Osteoblast (primary cell): Measurements from ENCODE around the gene RHBDD3. TPM values are rescaled to one million over a fixed set of nuclear protein-coding genes. Genes with fewer than 3 reads are reported as not detected.

Experiments
- DNase-seq: peaks from one replicate; pipeline ENCODE4 v3.0.0; 2011; ENCODE audit warnings: low spot score, mixed read lengths; ENCODE audit not compliant: insufficient read length; ENCODE audit errors: missing footprints
- H2AFZ ChIP-seq: 2 replicates; pipeline ENCODE4 v1.6.0; 2011; ENCODE audit warnings: mild to moderate bottlenecking, low read length
- H3K27ac ChIP-seq: 2 replicates; pipeline ENCODE4 v1.5.1; 2011; ENCODE audit warnings: mild to moderate bottlenecking, low read depth, low read length, moderate library complexity
- H3K27me3 ChIP-seq: 2 replicates; pipeline ENCODE4 v1.6.0; 2012; ENCODE audit warnings: mild to moderate bottlenecking, control low read depth, inconsistent platforms, low read length, moderate library complexity; ENCODE audit not compliant: insufficient read depth
- H3K36me3 ChIP-seq: 2 replicates; pipeline ENCODE4 v1.5.1; 2011; ENCODE audit warnings: mild to moderate bottlenecking, low read length, control low read depth, moderate library complexity; ENCODE audit not compliant: insufficient read depth
- H3K4me1 ChIP-seq: 2 replicates; pipeline ENCODE4 v1.5.1; 2011; ENCODE audit warnings: mild to moderate bottlenecking, low read length, control low read depth, moderate library complexity; ENCODE audit not compliant: insufficient read depth
- H3K4me2 ChIP-seq: 2 replicates; pipeline ENCODE4 v1.6.0; 2011; ENCODE audit warnings: mild to moderate bottlenecking, low read length; ENCODE audit not compliant: insufficient read depth
- H3K4me3 ChIP-seq: fragments of 200-600 bp; sonication (generic); 3 replicates; pipeline ENCODE4 v1.5.1; 2012; ENCODE audit warnings: mild to moderate bottlenecking, low read length, inconsistent platforms; ENCODE audit not compliant: insufficient read depth
- H3K79me2 ChIP-seq: 2 replicates; pipeline ENCODE4 v1.6.0; 2012; ENCODE audit warnings: mild to moderate bottlenecking, low read length, control low read depth, inconsistent platforms; ENCODE audit not compliant: insufficient read depth
- H3K9me3 ChIP-seq: 2 replicates; pipeline ENCODE4 v1.5.1; 2011; ENCODE audit warnings: low read depth, low read length, control low read depth
- H4K20me1 ChIP-seq: 2 replicates; pipeline ENCODE4 v1.6.0; 2012; ENCODE audit warnings: mild to moderate bottlenecking, low read length, control low read depth; ENCODE audit not compliant: insufficient read depth
- CTCF ChIP-seq: IDR thresholded peaks from 2 replicates; pipeline ENCODE4 v1.5.1; 2011; ENCODE audit warnings: mild to moderate bottlenecking, low read depth, low read length, moderate library complexity; ENCODE audit errors: extremely low read depth
- total RNA-seq: library from RNA; depleted of rRNA; stranded (reverse); fragments of >200 nt; gene quantifications from 2 replicates; pipeline ENCODE4 v1.2.3, GENCODE V29; 2012

Gene RHBDD3
- 25.0 and 32.7 TPM in 2 replicates for total RNA-seq

GRCh38 chr22:29267858-29268510 is at the start of gene RHBDD3, which contains the start of gene EWSR1:
TSS of gene RHBDD3 (minus strand) at chr22:29267981. CDS start at chr22:29265626, 2,355 bp downstream.
TSS of gene EWSR1 (plus strand) at chr22:29268268. CDS start at chr22:29268337, 69 bp downstream.
- H3K9me3 ChIP-seq: no peaks in the 10 kb centered on the region
- H3K79me2 ChIP-seq: peaks cover 74% of the 10 kb centered on the region
- H3K4me2 ChIP-seq: peak within 1 kb of the TSS; percentile 98
- TF ChIP-seq CTCF: no peak
- peaks cover 48% of the 10 kb centered on the region for H3K4me1 ChIP-seq
- no peaks in the 10 kb centered on the region for H3K27me3 ChIP-seq
- peak; percentile 99 for DNase-seq
- peak within 1 kb of the TSS; percentile 99 for H2AFZ ChIP-seq
- H4K20me1 ChIP-seq: peaks cover 46% of the 10 kb centered on the region
- peak within 1 kb of the TSS; percentile 98 for H3K4me3 ChIP-seq
- H3K27ac ChIP-seq: peak within 1 kb of the TSS; percentile 100
- peaks cover 42% of the 10 kb centered on the region for H3K36me3 ChIP-seq

- Histone ChIP-seq H3K9me3 (no peaks in the 10 kb centered on the region), H3K79me2 (no peaks in the 10 kb centered on the region), H3K4me2 (no peak overlapping the region), H4K20me1 (peaks cover 10% of the 10 kb centered on the region), H2AFZ (no peak overlapping the region), H3K4me1 (peaks cover 6% of the 10 kb centered on the region), H3K36me3 (no peaks in the 10 kb centered on the region), H3K27me3 (peaks cover 41% of the 10 kb centered on the region), H3K4me3 (no peak overlapping the region), H3K27ac (no peak overlapping the region)
- no peak for TF ChIP-seq CTCF
- peak; percentile 86 for DNase-seq
These were observed 48.5 kb upstream of the RHBDD3 start for GRCh38 chr22:29316141-29316828.

GRCh38 chr22:29315286-29316140 is 47.7 kb upstream of the RHBDD3 start, which contains the start of gene RASL10A:
TSS of gene RASL10A (minus strand) at chr22:29315697. CDS start at chr22:29315246, 451 bp downstream.
- Histone ChIP-seq H3K4me3 (no peak within 1 kb of the TSS), H3K27ac (no peak within 1 kb of the TSS), H3K9me3 (no peaks in the 10 kb centered on the region), H3K79me2 (peaks cover 3% of the 10 kb centered on the region), H3K4me2 (no peak within 1 kb of the TSS), H2AFZ (no peak within 1 kb of the TSS), H3K27me3 (peaks cover 41% of the 10 kb centered on the region), H3K36me3 (no peaks in the 10 kb centered on the region), H4K20me1 (peaks cover 10% of the 10 kb centered on the region), H3K4me1 (peaks cover 13% of the 10 kb centered on the region)
- peak; percentile 90 for DNase-seq
- TF ChIP-seq CTCF: no peak
